Measurements from ENCODE around the gene WFIKKN1. TPM values are rescaled to one million over a fixed set of nuclear protein-coding genes. Genes with fewer than 3 reads are reported as not detected.

The WFIKKN1 gene
- total and polyA plus RNA-seq, 2 of the 13 experiments (the other 11 are each of a cell fraction or from before 2014, with no cell fraction given), result 1.7 to 4.9 TPM

- TF ChIP-seq ZNF18 (CRISPR knock-in tag; IDR thresholded peaks at IDR 0.05; ENCODE audit: insufficient replicate concordance) (peak; percentile 97), ZNF562 (CRISPR knock-in tag; IDR thresholded peaks at IDR 0.05; ENCODE audit: borderline replicate concordance) (peak; percentile 56; the same call in 1 of the 2 replicates), THAP9 (CRISPR knock-in tag; IDR thresholded peaks at IDR 0.05; ENCODE audit: borderline replicate concordance) (no peak), ARID5B (CRISPR knock-in tag; IDR thresholded peaks at IDR 0.05) (peak; percentile 51), ZBTB3 (CRISPR knock-in tag; IDR thresholded peaks at IDR 0.05; ENCODE audit: borderline replicate concordance, low read depth) (0 out of 2 replicates have a peak, but pooled peaks have one; percentile 67), YY1 (IDR thresholded peaks at IDR 0.05; ENCODE audit: insufficient read depth, insufficient replicate concordance, low read depth, low read length) (peak; percentile 98), PHF8 (CRISPR knock-in tag; IDR thresholded peaks at IDR 0.05) (peak; percentile 86), NFE2L2 (IDR thresholded peaks at IDR 0.05; ENCODE audit: low read length) (no peak), TAF1 (CRISPR knock-in tag; IDR thresholded peaks at IDR 0.05) (peak; percentile 76), HOXA5 (CRISPR knock-in tag; IDR thresholded peaks at IDR 0.05) (peak; percentile 78; the same call in 1 of the 2 replicates), NR2F2 (IDR thresholded peaks at IDR 0.05; ENCODE audit: borderline replicate concordance, low read depth) (0 out of 2 replicates have a peak, but pooled peaks have one; percentile 40), SMAD3 (CRISPR knock-in tag; IDR thresholded peaks at IDR 0.05) (peak; percentile 43; the same call in 1 of the 2 replicates), ZNF251 (CRISPR knock-in tag; IDR thresholded peaks at IDR 0.05) (no peak), ATM (IDR thresholded peaks at IDR 0.05; ENCODE audit: borderline replicate concordance) (no peak), SYNCRIP (IDR thresholded peaks at IDR 0.05; ENCODE audit: insufficient read depth, low read depth, low read length) (no peak), ZNF605 (CRISPR knock-in tag; IDR thresholded peaks at IDR 0.05) (no peak), NONO (IDR thresholded peaks at IDR 0.05) (no peak), NONO (CRISPR knock-in tag; conservative IDR thresholded peaks at IDR 0.05) (peak; percentile 88), MXD3 (CRISPR knock-in tag; IDR thresholded peaks at IDR 0.05) (peak; percentile 91; the same call in 1 of the 2 replicates), DNMT1 (CRISPR knock-in tag; IDR thresholded peaks at IDR 0.05) (peak; percentile 41; the same call in 1 of the 2 replicates), IRX3 (CRISPR knock-in tag; IDR thresholded peaks at IDR 0.05; ENCODE audit: borderline replicate concordance, low read depth) (peak; percentile 89)
Measured at GRCh38 chr16:648781-649589, 18.2 kb downstream of the WFIKKN1 start, which contains the start of gene WDR90 (continued).
